Activated CD8-positive, alpha-beta memory T cell treated with anti-CD3 and anti-CD28 coated beads, Interleukin-2, amount 50 U/mL, for 48 hours (primary cell): ENCODE results near the gene NCL.
"Not testable (repeated sequence)": the region's sequence is repeated elsewhere in the genome, so short reads cannot be mapped to it uniquely, and the experiment has no call there.

ENCODE experiments used
- DNase-seq: peaks from one replicate; pipeline ENCODE4 v3.0.0-alpha.2; 2020

The NCL gene

GRCh38 chr2:231429901-231430300, 34.4 kb downstream of the NCL start:
- no peak for DNase-seq

- no peak for DNase-seq
These were observed 35.1 kb downstream of the NCL start for GRCh38 chr2:231429152-231429551.

- no peak for DNase-seq
These were observed 37.2 kb downstream of the NCL start for GRCh38 chr2:231427116-231427515.

- DNase-seq = no peak
These were observed 38.2 kb downstream of the NCL start for GRCh38 chr2:231425811-231426703.

GRCh38 chr2:231425291-231425810, 38.9 kb downstream of the NCL start:
- DNase-seq = no peak

GRCh38 chr2:231423176-231423575, 41.1 kb downstream of the NCL start:
- no peak for DNase-seq

- no peak for DNase-seq
These were observed 42.2 kb downstream of the NCL start for GRCh38 chr2:231422056-231422455.

GRCh38 chr2:231421051-231421580, 43.2 kb downstream of the NCL start:
- no peak for DNase-seq

GRCh38 chr2:231418820-231419640, 45.3 kb downstream of the NCL start:
- DNase-seq = no peak

GRCh38 chr2:231415029-231415428, 49.3 kb downstream of the NCL start:
- DNase-seq = no peak

- no peak for DNase-seq
These were observed 50.3 kb downstream of the NCL start for GRCh38 chr2:231413921-231414476.

GRCh38 chr2:231413456-231413855, 50.8 kb downstream of the NCL start:
- DNase-seq = no peak

- DNase-seq = no peak
These were observed 51.7 kb downstream of the NCL start for GRCh38 chr2:231412618-231412963.

- DNase-seq = peak; percentile 90
These were observed 52.3 kb downstream of the NCL start for GRCh38 chr2:231411831-231412617.

GRCh38 chr2:231411237-231411636, 53.0 kb downstream of the NCL start:
- DNase-seq = no peak

- no peak for DNase-seq
These were observed 53.8 kb downstream of the NCL start for GRCh38 chr2:231410293-231411004.

- DNase-seq = no peak
These were observed 54.5 kb downstream of the NCL start for GRCh38 chr2:231409776-231410175.

GRCh38 chr2:231408304-231408703, 56.0 kb downstream of the NCL start:
- DNase-seq = not testable (repeated sequence)

- DNase-seq = not testable (repeated sequence)
These were observed 56.6 kb downstream of the NCL start for GRCh38 chr2:231407686-231408085.

- DNase-seq = not testable (repeated sequence)
These were observed 58.5 kb downstream of the NCL start for GRCh38 chr2:231405601-231406367.

GRCh38 chr2:231404183-231404578, 60.1 kb downstream of the NCL start:
- not testable (repeated sequence) for DNase-seq
